ENCODE data around the gene SLC10A3. TPM values are rescaled to one million over a fixed set of nuclear protein-coding genes. Genes with fewer than 3 reads are reported as not detected.

The SLC10A3 gene
- total and polyA plus RNA-seq, 2 of the 13 experiments (the other 11 are each of a cell fraction or from before 2014, with no cell fraction given): 10.1 to 11.5 TPM

DNA sequence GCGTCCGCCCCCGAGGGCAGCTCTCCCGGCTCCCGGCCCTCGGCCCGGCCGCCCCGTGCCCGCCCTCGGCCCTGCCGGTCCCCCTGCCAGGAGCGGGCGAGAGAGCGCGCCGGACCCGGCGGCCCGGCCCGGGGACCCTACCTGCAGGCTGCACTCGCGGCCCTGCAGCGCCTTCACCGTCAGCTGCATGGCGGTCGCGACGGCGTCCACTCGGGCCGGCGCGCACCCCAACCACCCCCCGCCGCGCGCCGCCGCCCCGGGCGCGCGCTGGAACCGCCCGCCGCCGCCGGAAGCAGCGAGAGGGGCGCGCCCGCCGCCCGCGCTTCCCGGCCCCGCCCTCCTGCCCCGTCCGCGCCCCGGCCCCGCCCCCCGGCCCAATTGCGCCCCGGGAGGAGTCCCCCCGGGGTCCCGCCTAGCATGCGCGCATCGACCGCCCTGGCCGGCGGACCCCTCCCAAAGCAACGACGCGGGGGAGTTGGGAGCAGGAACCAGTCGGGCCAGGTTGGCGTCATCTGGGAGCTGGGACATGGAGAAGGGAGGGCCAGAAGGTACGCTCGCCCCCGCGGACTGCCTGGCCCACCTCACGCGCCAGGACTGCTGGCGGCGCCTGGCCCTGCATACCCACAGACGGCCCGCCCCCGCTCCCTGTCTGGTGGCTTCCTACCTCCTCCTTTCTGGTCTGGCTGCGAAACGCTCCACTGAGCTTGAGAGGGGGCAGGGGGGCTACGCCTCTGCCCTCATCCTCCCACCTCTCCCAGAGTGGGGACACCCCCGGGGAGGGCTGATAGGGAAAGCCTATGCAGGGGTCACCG, 3.8 kb downstream of the SLC10A3 start, which contains the start of gene UBL4A (continued):
- TF ChIP-seq RXRB (CRISPR knock-in tag; IDR thresholded peaks at IDR 0.05; ENCODE audit: borderline replicate concordance): no peak
- peak; percentile 60; the same call in 1 of the 2 replicates for TF ChIP-seq ZNF777 (CRISPR knock-in tag; IDR thresholded peaks at IDR 0.05)
- TF ChIP-seq MAZ (IDR thresholded peaks at IDR 0.05; ENCODE audit: borderline replicate concordance, low read depth, low read length): no peak
- 0 out of 2 replicates have a peak, but pooled peaks have one; percentile 35 for TF ChIP-seq MAZ (CRISPR knock-in tag; IDR thresholded peaks at IDR 0.05; ENCODE audit: low read depth)
- TF ChIP-seq ZNF850 (CRISPR knock-in tag; conservative IDR thresholded peaks at IDR 0.05): no peak
- no peak for TF ChIP-seq KDM3A (CRISPR knock-in tag; IDR thresholded peaks at IDR 0.05; ENCODE audit: low read depth)
- TF ChIP-seq, protein P1, sequence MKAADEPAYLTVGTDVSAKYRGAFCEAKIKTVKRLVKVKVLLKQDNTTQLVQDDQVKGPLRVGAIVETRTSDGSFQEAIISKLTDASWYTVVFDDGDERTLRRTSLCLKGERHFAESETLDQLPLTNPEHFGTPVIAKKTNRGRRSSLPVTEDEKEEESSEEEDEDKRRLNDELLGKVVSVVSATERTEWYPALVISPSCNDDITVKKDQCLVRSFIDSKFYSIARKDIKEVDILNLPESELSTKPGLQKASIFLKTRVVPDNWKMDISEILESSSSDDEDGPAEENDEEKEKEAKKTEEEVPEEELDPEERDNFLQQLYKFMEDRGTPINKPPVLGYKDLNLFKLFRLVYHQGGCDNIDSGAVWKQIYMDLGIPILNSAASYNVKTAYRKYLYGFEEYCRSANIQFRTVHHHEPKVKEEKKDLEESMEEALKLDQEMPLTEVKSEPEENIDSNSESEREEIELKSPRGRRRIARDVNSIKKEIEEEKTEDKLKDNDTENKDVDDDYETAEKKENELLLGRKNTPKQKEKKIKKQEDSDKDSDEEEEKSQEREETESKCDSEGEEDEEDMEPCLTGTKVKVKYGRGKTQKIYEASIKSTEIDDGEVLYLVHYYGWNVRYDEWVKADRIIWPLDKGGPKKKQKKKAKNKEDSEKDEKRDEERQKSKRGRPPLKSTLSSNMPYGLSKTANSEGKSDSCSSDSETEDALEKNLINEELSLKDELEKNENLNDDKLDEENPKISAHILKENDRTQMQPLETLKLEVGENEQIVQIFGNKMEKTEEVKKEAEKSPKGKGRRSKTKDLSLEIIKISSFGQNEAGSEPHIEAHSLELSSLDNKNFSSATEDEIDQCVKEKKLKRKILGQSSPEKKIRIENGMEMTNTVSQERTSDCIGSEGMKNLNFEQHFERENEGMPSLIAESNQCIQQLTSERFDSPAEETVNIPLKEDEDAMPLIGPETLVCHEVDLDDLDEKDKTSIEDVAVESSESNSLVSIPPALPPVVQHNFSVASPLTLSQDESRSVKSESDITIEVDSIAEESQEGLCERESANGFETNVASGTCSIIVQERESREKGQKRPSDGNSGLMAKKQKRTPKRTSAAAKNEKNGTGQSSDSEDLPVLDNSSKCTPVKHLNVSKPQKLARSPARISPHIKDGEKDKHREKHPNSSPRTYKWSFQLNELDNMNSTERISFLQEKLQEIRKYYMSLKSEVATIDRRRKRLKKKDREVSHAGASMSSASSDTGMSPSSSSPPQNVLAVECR (CRISPR knock-in tag; IDR thresholded peaks at IDR 0.05; ENCODE audit: borderline replicate concordance): peak; percentile 25; the same call in 1 of the 2 replicates
- peak; percentile 9 for TF ChIP-seq SKI (IDR thresholded peaks at IDR 0.05; ENCODE audit: partially characterized antibody)
- TF ChIP-seq ZFX (CRISPR knock-in tag; IDR thresholded peaks at IDR 0.05; ENCODE audit: low read depth): peak; percentile 31; the same call in 1 of the 2 replicates

Measured in HepG2 (cell line).